Measurements from ENCODE around the gene TRMT1.

Gene TRMT1

DNA sequence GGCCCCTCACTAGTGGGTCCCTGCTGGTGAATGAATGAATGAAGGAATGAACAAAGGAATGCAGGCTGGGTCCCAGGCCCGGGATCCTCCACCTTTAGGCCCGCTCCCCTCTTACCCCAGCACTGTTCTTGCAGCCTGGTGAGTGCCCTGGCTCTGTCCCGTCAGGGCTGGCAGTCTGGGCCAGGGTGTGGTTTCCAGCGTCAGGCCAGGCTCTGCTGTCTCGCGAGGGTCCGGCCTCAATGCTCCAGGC, 14.2 kb downstream of the TRMT1 start:
- no peak for DNase-seq (ENCODE audit: low read depth)

- DNase-seq (ENCODE audit: low read depth): no peak
Measured at GRCh38 chr19:13101590-13102415, 14.7 kb downstream of the TRMT1 start.

DNA sequence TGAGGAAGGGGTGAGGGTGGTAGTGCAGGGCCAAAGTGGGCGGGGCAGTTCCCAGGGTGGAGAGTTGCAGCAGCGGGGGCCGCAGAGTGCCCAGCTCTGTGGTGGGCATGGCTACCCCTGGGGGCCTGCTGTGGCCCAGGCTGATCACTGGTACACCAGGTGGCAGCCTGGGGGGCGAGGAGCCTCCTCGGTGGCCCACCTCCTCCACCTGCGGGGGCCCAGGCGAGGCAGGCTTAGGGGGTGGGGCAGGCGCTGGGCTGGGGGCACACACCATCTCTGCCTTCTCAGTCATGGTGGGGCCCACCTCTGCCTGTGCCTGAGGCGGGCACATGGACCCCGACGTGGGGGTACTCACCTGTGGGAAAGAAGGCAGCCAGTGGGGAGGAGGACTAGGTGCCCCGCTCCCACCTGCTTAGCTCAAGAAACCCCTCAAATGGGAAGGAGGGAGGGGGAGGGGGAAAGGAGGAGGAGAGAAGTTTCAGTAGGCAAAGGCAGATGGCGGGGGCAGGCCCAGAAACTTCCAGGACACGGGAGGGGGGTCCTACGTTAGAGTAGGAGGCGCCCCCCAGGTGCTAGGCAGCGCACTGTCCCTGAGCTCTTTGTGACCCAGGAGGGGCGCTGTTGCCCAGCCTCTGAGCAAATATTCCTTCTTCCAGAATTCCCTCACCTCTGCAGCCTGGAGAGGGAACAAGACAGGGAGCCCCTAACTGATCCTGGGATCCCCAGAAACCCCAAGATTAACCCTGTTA, 15.5 kb downstream of the TRMT1 start:
- no peak for DNase-seq (ENCODE audit: low read depth)

- DNase-seq (ENCODE audit: low read depth): peak; percentile 51
Measured at GRCh38 chr19:13100031-13100588, 16.4 kb downstream of the TRMT1 start.

GRCh38 chr19:13099073-13099999, 17.2 kb downstream of the TRMT1 start:
- DNase-seq (ENCODE audit: low read depth): peak; percentile 77

GRCh38 chr19:13098277-13099072, 18.1 kb downstream of the TRMT1 start:
- DNase-seq (ENCODE audit: low read depth): no peak

- no peak for DNase-seq (ENCODE audit: low read depth)
Measured at GRCh38 chr19:13097463-13098258, 18.9 kb downstream of the TRMT1 start.

- DNase-seq (ENCODE audit: low read depth): no peak
Measured at GRCh38 chr19:13097033-13097462, 19.5 kb downstream of the TRMT1 start.

DNA sequence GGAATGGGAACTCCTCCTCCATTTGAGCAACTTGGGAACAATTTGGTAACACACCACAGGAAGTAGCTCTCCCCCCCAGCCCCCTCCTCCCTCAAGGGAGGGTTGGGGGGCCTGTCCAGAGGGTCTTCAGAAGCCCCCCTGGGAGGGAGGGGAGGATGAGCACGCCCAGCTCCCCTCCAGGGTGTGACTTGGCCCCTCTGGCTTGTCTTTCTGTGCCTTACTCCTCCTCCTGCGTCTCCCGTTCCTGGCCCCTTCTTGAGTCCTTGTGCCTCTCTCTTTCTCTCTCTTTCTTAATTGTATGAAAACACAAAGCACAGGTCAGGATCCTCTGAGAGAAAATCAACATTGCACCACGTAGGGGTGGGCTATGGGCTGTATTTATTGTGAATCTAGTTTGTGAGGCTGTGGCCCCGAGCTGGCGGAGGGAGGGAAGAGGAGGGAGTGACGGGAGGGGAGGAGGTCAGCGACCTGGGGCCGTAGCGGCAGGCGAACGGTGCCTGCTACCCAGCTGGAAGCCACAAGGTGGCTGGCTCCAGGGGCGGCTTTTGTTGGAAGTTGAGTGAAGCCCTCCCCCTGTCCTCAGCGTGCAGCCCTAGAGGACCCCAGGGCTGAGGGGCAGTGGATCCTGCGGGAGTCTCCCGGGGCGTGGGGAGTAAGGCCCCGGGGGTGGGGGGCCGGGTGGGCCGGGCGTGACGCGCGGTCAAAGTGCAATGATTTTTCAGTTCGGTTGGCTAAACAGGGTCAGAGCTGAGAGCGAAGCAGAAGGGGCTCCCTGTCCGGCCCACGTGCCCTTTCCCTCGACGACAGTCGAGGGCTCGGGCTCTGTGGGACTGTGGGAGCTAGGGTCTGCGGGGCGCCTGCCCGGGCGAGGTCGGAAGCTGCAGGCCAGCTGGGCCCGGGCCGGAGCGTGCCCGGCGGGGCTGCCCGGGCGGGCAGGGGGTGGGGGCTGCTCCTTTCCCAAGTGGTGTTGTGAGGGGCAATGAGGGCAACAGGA, 20.3 kb downstream of the TRMT1 start:
- DNase-seq (ENCODE audit: low read depth): no peak

- no peak for DNase-seq (ENCODE audit: low read depth)
Measured at GRCh38 chr19:13095393-13095784, 21.2 kb downstream of the TRMT1 start.

DNA sequence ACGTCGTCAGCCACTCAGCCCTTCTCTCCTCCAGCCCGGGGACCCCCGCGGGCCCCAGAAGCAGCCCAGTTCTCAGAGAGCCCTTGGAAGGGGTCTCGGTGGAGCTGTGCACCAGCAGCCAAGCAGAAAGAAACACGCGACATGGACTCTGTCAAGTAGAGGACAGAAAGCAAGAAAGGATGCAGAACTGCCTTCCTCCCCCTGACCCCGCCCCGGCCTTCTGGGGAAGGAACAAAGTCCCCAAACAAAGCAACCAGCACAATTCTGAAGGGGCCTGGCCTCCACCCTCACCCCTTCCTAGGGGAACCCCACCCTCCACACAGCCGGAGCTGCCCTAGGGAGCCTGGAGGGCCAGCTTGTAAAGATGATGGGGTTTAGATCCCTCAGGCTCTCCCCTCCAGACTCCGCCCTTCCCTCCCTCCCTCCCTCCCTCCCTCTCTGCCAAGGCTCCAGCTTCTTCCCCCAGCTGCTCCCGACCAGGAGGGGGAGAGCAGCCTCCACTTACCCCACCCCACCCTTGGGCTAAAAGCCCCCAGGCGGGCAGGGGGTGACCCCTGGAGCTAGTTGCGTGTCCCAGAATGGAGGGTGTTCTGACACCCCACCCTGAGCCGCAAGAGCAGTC, 21.7 kb downstream of the TRMT1 start:
- DNase-seq (ENCODE audit: low read depth): no peak

- DNase-seq (ENCODE audit: low read depth): no peak
Measured at GRCh38 chr19:13094106-13094504, 22.4 kb downstream of the TRMT1 start.

DNA sequence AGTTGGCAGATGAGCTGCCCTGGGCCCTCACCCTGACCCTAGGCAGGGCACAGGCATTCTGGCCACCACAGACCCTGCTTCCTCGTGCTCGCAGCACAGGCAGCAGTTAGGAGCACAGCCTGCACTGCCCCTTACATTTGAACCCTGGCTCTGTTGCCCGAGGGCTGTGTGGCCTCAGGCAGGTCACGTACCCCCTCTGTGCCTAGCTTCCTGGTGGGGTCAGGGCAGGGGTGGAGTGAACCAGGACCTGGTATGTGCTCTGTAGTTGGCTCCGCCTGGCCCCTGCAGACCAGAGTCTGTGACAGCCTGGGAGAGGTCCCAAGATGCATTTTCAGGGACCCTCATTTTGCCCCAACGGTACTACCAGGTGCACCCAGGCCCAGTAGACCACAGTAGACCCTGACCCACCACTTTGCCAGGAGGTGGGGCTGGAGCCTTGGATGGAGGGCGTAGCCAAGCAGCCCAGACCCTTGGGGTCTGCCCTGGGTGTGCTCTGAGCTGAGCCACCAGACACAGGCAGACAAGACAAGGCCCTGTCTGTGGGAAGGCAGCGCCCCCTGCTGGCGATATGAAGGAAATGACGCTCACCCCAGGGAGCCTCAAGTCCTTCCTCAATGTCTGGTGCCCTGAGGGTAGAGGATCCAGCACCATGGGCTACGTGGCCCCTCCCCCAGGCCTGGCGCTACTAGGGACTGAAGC, 23.0 kb downstream of the TRMT1 start:
- DNase-seq (ENCODE audit: low read depth): peak; percentile 57

GRCh38 chr19:13092606-13093235, 23.8 kb downstream of the TRMT1 start:
- DNase-seq (ENCODE audit: low read depth): no peak

- DNase-seq (ENCODE audit: low read depth): no peak
Measured at GRCh38 chr19:13092158-13092543, 24.4 kb downstream of the TRMT1 start.

GRCh38 chr19:13091400-13092157, 25.0 kb downstream of the TRMT1 start:
- no peak for DNase-seq (ENCODE audit: low read depth)

Data from T-helper 22 cell (primary cell).